Measurements from ENCODE around the gene PSD4. TPM values are rescaled to one million over a fixed set of nuclear protein-coding genes. Genes with fewer than 3 reads are reported as not detected.

The PSD4 gene
- total RNA-seq, 1 donor from 2014 or later, result 38.8 TPM

DNA sequence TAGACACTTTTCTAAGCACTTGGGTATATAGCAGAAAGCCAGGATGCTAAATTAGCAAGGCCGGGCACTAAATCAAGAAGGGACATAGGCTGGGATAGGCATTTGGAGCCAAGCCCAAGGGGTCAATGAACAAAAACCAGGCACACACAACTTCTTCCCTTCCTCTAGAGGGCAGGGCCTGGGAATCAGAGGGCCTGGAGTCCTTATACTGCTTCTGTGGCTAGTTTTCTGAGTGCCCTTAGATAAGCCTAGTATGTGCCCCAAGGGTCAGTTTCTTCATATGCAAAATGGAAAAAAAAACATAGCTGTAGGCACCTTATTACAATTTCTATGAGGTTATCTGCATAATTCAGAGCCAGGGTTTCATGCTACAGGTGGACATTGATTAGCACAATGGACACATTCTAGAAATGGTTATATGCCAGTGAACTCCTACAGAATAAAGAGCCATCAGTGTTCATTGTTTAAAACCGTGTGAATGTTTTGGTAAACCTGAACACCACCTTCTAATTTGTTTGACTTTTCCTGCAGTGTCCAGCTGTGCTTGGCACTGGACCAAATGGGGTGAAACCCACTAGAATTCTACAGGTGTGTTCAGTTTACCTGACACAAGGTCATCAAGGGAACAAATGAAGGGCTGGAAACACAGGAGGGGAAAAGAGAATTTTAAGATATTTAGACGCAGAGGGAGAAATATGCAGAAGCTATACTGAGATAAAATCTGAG lies 55.4 kb downstream of the PSD4 start:
- Mint-ChIP-seq H3K9me3 (no peaks in the 10 kb centered on the region), H3K4me1 (ENCODE audit: unreplicated experiment) (peaks cover 33% of the 10 kb centered on the region), H3K27ac (peak overlapping the region; percentile 14), H3K36me3 (no peaks in the 10 kb centered on the region), H3K4me3 (no peak overlapping the region), H3K27me3 (no peaks in the 10 kb centered on the region)
- DNase-seq (ENCODE audit: extremely low spot score, unreplicated experiment), result no peak
- TF ChIP-seq, protein P1, sequence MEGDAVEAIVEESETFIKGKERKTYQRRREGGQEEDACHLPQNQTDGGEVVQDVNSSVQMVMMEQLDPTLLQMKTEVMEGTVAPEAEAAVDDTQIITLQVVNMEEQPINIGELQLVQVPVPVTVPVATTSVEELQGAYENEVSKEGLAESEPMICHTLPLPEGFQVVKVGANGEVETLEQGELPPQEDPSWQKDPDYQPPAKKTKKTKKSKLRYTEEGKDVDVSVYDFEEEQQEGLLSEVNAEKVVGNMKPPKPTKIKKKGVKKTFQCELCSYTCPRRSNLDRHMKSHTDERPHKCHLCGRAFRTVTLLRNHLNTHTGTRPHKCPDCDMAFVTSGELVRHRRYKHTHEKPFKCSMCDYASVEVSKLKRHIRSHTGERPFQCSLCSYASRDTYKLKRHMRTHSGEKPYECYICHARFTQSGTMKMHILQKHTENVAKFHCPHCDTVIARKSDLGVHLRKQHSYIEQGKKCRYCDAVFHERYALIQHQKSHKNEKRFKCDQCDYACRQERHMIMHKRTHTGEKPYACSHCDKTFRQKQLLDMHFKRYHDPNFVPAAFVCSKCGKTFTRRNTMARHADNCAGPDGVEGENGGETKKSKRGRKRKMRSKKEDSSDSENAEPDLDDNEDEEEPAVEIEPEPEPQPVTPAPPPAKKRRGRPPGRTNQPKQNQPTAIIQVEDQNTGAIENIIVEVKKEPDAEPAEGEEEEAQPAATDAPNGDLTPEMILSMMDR (conservative IDR thresholded peaks at IDR 0.05), result no peak

DNA sequence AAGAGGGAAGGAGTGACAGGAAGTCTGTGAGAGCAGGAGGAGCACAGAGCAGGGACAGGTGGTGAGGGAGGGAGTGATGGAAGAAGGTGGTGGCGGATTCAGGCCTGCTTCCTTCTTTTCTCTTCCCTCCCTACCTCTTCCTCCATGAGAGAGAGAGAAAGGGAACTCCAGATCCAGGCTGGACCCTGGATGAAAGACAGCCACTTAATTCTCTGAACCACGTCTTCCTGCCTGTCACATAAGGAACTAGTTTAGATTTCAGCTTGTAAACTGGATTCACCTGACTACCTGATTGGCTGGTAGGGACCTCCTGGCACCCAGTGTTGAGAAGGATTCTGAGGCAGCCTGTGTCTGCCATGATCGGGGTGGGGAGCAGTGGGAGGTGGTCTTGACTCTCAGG lies 56.0 kb downstream of the PSD4 start:
- Mint-ChIP-seq H3K36me3 (no peaks in the 10 kb centered on the region), H3K27ac (no peak overlapping the region), H3K4me3 (no peak overlapping the region), H3K27me3 (no peaks in the 10 kb centered on the region), H3K9me3 (no peaks in the 10 kb centered on the region), H3K4me1 (ENCODE audit: unreplicated experiment) (peaks cover 33% of the 10 kb centered on the region)
- DNase-seq (ENCODE audit: extremely low spot score, unreplicated experiment), result no peak
- TF ChIP-seq, protein P1 (conservative IDR thresholded peaks at IDR 0.05), result no peak

- Mint-ChIP-seq H3K27me3 (no peaks in the 10 kb centered on the region), H3K4me3 (no peak overlapping the region), H3K27ac (no peak overlapping the region), H3K36me3 (no peaks in the 10 kb centered on the region), H3K9me3 (no peaks in the 10 kb centered on the region), H3K4me1 (ENCODE audit: unreplicated experiment) (peaks cover 27% of the 10 kb centered on the region)
- DNase-seq (ENCODE audit: extremely low spot score, unreplicated experiment), result no peak
- TF ChIP-seq, protein P1 (conservative IDR thresholded peaks at IDR 0.05), result no peak
Observed at GRCh38 chr2:113230531-113230930, 56.8 kb downstream of the PSD4 start.

DNA sequence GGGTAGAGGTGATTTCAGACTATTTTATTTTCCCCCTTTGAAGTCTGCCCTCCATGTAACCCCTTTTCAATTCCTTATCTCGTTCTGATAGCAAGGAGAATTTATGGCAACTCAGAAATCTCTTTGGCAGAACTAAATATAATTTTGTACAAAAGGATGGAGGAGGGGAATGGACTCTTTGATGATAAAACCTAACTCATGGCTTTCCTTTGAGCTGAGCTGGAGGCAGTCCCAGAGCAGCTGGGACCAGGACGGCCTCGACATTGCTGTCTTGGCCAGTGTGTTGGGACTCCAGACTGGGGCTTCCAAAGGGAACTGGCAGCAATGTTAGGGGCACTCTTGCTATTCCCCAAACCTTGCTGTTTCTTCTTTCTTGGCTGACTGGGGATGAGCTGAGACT lies 57.3 kb downstream of the PSD4 start:
- H3K27ac Mint-ChIP-seq, result no peak overlapping the region
- DNase-seq (ENCODE audit: extremely low spot score, unreplicated experiment), result no peak
- H3K36me3 Mint-ChIP-seq, result no peaks in the 10 kb centered on the region
- TF ChIP-seq, protein P1 (conservative IDR thresholded peaks at IDR 0.05), result no peak
- H3K9me3 Mint-ChIP-seq, result no peaks in the 10 kb centered on the region
- H3K4me3 Mint-ChIP-seq, result no peak overlapping the region
- H3K27me3 Mint-ChIP-seq, result no peaks in the 10 kb centered on the region
- H3K4me1 Mint-ChIP-seq (ENCODE audit: unreplicated experiment), result peaks cover 25% of the 10 kb centered on the region

DNA sequence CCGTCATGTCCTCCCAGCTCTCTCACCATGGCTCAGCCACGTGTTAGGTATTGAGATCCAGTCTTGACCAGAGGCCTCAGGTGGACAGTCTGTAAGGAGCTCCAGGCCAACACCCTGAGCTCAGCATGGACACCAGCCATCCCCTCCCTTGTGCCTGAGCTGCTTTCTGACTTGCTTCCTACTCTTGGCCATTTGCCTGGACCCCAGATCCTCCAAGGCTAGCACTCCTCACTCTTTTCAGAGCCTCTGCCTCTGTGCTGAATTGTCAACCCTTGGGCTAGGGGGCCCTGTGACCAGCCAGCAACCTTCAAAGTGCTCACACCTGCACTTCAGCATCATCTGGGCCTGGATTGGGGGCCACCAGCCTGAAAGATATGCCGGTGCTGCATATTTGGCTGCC lies 58.4 kb downstream of the PSD4 start:
- H3K4me3 Mint-ChIP-seq, result no peak overlapping the region
- H3K36me3 Mint-ChIP-seq, result no peaks in the 10 kb centered on the region
- H3K27me3 Mint-ChIP-seq, result no peaks in the 10 kb centered on the region
- TF ChIP-seq, protein P1 (conservative IDR thresholded peaks at IDR 0.05), result no peak
- H3K9me3 Mint-ChIP-seq, result no peaks in the 10 kb centered on the region
- H3K27ac Mint-ChIP-seq, result no peak overlapping the region
- DNase-seq (ENCODE audit: extremely low spot score, unreplicated experiment), result no peak
- H3K4me1 Mint-ChIP-seq (ENCODE audit: unreplicated experiment), result peaks cover 24% of the 10 kb centered on the region

All from type B pancreatic cell (in vitro differentiated cells).